ENCODE data around the gene EML1. TPM values are rescaled to one million over a fixed set of nuclear protein-coding genes. Genes with fewer than 3 reads are reported as not detected.

The EML1 gene
- total RNA-seq, 3 donors from 2014 or later (not counting 1 experiment from before 2014, with no cell fraction given), result not detected

GRCh38 chr14:99908653-99909250, 115.5 kb downstream of the EML1 start:
- Mint-ChIP-seq H3K4me3 (no peak overlapping the region), H3K27me3 (ENCODE audit: low read depth in 2 of 2) (peaks cover 16 to 18% of the 10 kb centered on the region in 2 donors), H3K36me3 (no peaks in the 10 kb centered on the region), H3K4me1 (no peaks in the 10 kb centered on the region), H3K27ac (no peak overlapping the region), H3K9me3 (no peaks in the 10 kb centered on the region)
- WGBS (ENCODE audit: insufficient coverage), result 81% methylated on average over 7 of the region's 7 CpGs
- Histone ChIP-seq H3K27ac (ENCODE audit: low read length) (no peak overlapping the region), H3K36me3 (ENCODE audit: control insufficient read depth, insufficient read depth, low read length) (no peaks in the 10 kb centered on the region), H3K9me3 (ENCODE audit: control insufficient read depth, insufficient read depth, low read length) (no peaks in the 10 kb centered on the region), H3K4me1 (ENCODE audit: control insufficient read depth, insufficient read depth, low read length) (no peaks in the 10 kb centered on the region), H3K4me3 (ENCODE audit: low read length) (no peak overlapping the region), H3K27me3 (ENCODE audit: control insufficient read depth, insufficient read depth, low read length) (no peaks in the 10 kb centered on the region)
- ATAC-seq, result no peak
- intact Hi-C loops (cut with micrococcal nuclease), result no loop called here
- no peak for TF ChIP-seq CTCF (IDR thresholded peaks at IDR 0.05)
- DNase-seq, result no peak

- Mint-ChIP-seq H3K36me3 (no peaks in the 10 kb centered on the region), H3K9me3 (no peaks in the 10 kb centered on the region), H3K27ac (no peak overlapping the region), H3K4me3 (no peak overlapping the region), H3K4me1 (no peaks in the 10 kb centered on the region), H3K27me3 (ENCODE audit: low read depth in 2 of 2) (peaks cover 14 to 18% of the 10 kb centered on the region in 2 donors)
- no peak overlapping the region for H3K27ac ChIP-seq (ENCODE audit: low read length)
- no peaks in the 10 kb centered on the region for H3K4me1 ChIP-seq (ENCODE audit: control insufficient read depth, insufficient read depth, low read length)
- ATAC-seq (no peak), DNase-seq (no peak)
- no peaks in the 10 kb centered on the region for H3K36me3 ChIP-seq (ENCODE audit: control insufficient read depth, insufficient read depth, low read length)
- H3K9me3 ChIP-seq (ENCODE audit: control insufficient read depth, insufficient read depth, low read length), result no peaks in the 10 kb centered on the region
- 86% methylated on average over 12 of the region's 12 CpGs for WGBS (ENCODE audit: insufficient coverage)
- intact Hi-C loops (cut with micrococcal nuclease), result no loop called here
- no peak overlapping the region for H3K4me3 ChIP-seq (ENCODE audit: low read length)
- TF ChIP-seq CTCF (IDR thresholded peaks at IDR 0.05), result no peak
- H3K27me3 ChIP-seq (ENCODE audit: control insufficient read depth, insufficient read depth, low read length), result no peaks in the 10 kb centered on the region
Measured at GRCh38 chr14:99909513-99910064, 116.4 kb downstream of the EML1 start.

GRCh38 chr14:99910337-99911309, 117.4 kb downstream of the EML1 start:
- Histone ChIP-seq H3K4me1 (ENCODE audit: control insufficient read depth, insufficient read depth, low read length) (no peaks in the 10 kb centered on the region), H3K4me3 (ENCODE audit: low read length) (no peak overlapping the region), H3K9me3 (ENCODE audit: control insufficient read depth, insufficient read depth, low read length) (no peaks in the 10 kb centered on the region), H3K36me3 (ENCODE audit: control insufficient read depth, insufficient read depth, low read length) (no peaks in the 10 kb centered on the region), H3K27ac (ENCODE audit: low read length) (no peak overlapping the region), H3K27me3 (ENCODE audit: control insufficient read depth, insufficient read depth, low read length) (no peaks in the 10 kb centered on the region)
- Mint-ChIP-seq H3K4me1 (no peaks in the 10 kb centered on the region), H3K27me3 (ENCODE audit: low read depth in 2 of 2) (peaks cover 12 to 18% of the 10 kb centered on the region in 2 donors), H3K36me3 (no peaks in the 10 kb centered on the region), H3K4me3 (no peak overlapping the region), H3K9me3 (no peaks in the 10 kb centered on the region), H3K27ac (no peak overlapping the region)
- no peak for TF ChIP-seq CTCF (IDR thresholded peaks at IDR 0.05)
- 90% methylated on average over 10 of the region's 11 CpGs for WGBS (ENCODE audit: insufficient coverage)
- intact Hi-C loops (cut with micrococcal nuclease), result no loop called here
- DNase-seq (no peak), ATAC-seq (no peak)

Data from natural killer cell (primary cell).